Fibroblast of pulmonary artery (primary cell): ENCODE data around the gene TH.

Experiments used
- DNase-seq: peaks from one replicate; pipeline ENCODE4 v3.0.0-alpha.2; 2010; ENCODE audit warnings: low read depth
- H3K4me3 ChIP-seq: replicated peaks from 2 replicates; pipeline ENCODE4 v1.5.1; 2011; ENCODE audit warnings: low read depth, mild to moderate bottlenecking, control low read depth, low read length, moderate library complexity
- TF ChIP-seq, protein P1 (sequence below): IDR thresholded peaks from 2 replicates; pipeline ENCODE4 v1.5.1; 2011; ENCODE audit warnings: mild to moderate bottlenecking, control low read depth, low read length, inconsistent platforms; ENCODE audit errors: missing control alignments

The TH gene

DNA sequence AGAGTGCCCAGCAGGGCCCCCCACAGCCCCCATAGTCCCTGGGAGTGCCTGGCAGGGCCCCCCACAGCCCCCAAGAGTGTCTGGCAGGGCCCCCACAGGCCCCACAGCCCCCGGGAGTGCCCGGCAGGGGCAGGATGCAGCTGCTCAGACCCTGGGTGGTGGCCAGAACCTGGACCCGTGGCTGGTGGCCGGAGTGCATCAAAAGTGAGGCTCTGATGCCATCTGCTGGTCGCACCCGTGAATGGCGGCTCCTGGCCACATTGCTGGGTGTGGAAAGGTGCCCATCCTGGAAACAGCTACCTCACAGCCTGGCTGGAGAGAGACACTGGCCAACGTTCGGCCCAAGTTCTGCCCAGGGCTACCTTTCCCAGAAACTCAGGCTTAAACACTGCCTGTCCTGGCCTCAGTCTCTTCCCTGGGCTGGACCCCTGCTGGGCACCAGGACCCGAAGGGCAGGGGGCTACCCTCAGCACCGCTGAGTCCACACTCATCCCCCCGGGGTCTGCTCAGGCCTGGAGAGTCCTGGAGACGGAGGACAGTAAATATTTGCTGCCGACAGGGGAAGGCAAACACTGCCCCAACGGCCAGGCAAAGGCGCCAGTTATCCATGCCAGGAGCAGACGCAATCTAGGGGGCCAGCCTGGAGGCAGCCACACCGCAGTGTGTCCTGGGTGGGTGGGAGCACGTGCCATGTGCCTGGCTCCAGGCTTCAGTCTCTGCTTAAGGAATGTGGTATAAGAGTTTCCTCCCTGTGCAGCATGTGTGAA, 15.0 kb downstream of the TH start:
- H3K4me3 ChIP-seq = no peak overlapping the region
- DNase-seq = peak; percentile 57
- TF ChIP-seq, protein P1, sequence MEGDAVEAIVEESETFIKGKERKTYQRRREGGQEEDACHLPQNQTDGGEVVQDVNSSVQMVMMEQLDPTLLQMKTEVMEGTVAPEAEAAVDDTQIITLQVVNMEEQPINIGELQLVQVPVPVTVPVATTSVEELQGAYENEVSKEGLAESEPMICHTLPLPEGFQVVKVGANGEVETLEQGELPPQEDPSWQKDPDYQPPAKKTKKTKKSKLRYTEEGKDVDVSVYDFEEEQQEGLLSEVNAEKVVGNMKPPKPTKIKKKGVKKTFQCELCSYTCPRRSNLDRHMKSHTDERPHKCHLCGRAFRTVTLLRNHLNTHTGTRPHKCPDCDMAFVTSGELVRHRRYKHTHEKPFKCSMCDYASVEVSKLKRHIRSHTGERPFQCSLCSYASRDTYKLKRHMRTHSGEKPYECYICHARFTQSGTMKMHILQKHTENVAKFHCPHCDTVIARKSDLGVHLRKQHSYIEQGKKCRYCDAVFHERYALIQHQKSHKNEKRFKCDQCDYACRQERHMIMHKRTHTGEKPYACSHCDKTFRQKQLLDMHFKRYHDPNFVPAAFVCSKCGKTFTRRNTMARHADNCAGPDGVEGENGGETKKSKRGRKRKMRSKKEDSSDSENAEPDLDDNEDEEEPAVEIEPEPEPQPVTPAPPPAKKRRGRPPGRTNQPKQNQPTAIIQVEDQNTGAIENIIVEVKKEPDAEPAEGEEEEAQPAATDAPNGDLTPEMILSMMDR = peak; percentile 83

DNA sequence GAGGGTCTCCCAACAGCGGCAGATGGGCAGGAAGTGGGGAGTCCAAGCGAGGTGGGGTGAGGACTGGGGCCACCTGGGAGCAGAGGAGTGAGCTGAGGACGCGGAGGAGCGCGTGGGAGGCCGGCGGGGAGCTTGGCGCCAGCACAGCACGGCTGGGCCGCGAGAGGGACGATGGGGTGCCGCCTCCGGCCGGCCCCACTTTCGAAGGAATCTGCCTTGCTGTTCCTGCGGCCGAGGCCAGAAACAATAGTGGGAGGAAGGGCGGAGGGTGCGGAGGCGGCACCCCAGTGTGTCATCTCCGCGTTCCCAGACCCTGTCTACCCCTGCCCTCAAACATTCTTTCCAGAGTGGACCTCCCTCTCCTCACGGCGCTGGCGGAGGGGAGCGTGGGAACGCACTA, 16.1 kb downstream of the TH start:
- DNase-seq = no peak
- TF ChIP-seq, protein P1 = no peak
- H3K4me3 ChIP-seq = no peak overlapping the region

DNA sequence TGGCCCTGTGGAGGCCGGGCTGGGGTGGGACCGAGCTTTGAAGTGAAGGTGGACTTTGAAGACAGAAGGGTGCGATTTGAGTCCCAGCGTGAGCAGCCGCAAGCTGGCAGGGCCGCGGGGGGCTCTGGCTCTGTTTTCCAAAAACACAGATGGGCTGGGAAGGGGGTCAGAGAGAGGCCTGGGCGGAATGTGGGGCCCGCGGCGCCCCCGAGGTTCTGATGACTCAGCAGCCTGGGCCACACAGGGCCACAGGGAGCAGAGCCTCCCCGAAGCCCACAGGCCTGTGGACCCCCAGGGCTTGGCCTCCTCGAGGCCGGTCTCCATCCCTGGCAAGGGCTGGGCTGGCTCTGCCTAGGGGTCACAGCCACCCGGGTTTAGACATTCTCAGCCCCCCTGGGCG, 16.7 kb downstream of the TH start:
- no peak for DNase-seq
- H3K4me3 ChIP-seq = no peak overlapping the region
- TF ChIP-seq, protein P1 = no peak

DNA sequence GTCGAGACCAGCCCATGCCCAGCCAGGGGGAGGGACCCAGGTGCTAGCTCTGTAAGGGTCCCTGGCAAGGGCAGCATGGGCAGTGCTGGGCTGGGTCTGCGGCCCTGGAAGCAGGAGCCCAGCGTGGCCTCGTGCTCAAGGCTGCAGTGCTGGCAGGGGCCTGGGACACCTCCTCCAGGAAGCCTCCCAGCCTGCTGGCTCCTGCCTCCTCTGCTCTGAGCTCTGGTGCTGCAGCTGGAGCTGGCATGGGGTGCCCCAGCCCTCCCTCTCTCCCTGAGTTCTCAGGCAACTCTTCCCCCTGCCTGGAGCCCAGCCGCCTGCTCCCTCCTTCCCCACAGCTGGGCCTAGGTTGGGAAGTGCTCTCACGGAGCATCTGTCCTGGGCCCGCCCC, 17.4 kb downstream of the TH start:
- TF ChIP-seq, protein P1 = no peak
- no peak for DNase-seq
- no peak overlapping the region for H3K4me3 ChIP-seq

DNA sequence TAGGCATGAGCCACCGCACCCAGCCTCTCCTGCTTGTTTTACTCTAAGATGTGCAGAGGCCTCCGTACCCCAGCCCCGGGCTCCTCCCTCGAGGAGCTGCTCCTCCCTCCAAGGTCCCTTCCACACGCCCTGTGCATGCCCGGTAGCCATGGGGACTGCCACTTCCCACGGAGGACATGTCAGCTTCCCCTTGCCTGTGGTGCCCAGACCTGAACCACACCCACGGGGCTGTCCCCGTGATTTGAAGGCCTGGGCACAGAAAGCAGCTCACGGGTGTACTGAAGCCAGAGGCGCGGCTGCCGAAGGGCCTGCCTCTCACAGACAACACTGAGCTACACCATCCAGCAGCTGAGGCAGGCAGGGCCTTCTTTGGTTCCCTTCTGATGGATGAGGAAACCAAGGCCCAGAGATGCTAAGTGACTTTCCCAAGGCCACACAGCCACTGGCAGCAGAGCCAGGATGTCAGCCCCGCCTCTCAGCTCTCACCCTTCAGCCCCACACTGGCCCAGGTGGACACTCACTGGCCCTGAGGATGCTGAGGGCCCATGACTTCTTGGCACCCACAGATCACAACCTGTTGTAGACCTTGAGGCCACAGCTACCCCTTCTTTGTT, 17.9 kb downstream of the TH start:
- TF ChIP-seq, protein P1 = no peak
- DNase-seq = no peak
- H3K4me3 ChIP-seq = no peak overlapping the region

DNA sequence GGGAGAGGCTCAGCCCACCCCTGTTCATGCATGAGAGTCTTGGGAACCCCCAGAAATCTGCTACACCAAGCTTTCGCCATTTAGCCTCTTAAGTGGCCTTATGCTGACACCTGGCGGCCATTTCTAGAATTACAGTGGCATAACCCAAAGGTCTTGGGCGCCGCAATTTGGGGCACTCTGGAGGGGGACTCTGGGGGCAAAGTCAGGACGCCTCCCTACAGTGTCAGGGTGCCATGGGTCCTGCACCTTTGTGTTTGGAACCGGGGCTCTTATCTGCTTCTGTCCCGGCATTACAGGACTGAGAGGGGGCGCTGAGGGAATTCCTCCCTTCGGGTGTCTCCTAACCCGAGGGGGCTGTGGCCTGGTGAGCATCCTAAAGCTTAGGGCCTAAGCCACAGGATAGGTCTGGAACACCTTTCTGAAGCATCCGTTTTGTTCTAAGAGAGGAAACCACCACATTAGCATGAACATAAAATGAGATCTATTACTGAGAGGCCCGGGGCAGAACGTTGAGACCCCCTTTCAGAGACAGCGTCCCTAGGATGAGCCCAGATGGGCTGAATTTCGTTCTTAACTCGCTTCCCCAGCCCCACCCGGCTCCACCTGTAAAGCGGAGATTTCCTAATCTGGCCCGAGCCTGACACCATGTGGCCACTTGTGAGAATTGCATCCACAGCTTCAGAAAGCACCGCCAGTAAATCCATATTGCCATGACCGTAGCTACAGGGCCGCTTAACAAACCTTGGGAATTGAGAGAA, 19.9 kb downstream of the TH start:
- TF ChIP-seq, protein P1 = peak; percentile 75
- H3K4me3 ChIP-seq = no peak overlapping the region
- peak; percentile 75 for DNase-seq
